ENCODE measurements around the gene SEL1L.

SEL1L gene

DNA sequence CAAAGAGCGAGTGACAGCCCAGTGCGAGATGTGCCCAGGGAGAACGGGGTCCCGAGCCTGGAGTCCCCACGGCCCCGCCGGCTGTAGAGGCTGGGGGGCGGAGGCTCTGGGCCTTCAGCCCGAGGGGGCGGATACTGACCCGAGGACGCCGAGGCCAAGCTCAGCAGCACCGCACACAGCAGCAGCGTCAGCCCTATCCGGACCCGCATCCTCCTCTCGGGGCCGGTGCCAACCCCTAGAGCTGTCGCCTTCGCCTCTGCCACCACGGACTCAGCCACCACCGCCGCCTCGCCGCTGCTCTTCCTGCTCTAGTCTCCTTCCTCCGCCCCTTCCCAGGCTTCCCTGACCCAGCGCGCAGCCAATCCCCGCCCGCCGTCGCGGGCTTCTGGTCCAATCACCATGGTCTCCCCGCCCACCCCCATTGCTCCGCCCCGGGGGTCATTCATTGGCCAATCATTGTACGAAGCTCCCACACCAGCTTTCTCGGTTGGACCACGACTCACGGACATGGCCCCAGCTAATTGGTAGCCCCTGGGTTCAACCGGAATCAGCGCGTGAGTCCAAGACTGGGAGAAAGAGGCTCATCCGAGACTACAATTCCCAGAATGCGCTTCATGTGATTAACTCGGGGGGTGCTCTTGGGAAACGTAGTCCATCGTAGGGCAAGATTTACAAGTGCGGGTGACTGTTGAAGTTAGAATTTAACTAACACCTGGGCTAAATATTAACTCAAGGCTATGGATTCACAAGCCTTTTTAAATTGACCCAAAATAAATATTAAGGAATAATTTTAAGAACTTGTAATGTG is at the start of gene SEL1L:
Gene SEL1L (minus strand): TSS at position 318 of the 808 bp plus-strand sequence. CDS start 109 bp downstream, at position 209.
- DNase-seq (ENCODE audit: extremely low read depth, low read depth): peak; percentile 99
- TF ChIP-seq, protein P1, sequence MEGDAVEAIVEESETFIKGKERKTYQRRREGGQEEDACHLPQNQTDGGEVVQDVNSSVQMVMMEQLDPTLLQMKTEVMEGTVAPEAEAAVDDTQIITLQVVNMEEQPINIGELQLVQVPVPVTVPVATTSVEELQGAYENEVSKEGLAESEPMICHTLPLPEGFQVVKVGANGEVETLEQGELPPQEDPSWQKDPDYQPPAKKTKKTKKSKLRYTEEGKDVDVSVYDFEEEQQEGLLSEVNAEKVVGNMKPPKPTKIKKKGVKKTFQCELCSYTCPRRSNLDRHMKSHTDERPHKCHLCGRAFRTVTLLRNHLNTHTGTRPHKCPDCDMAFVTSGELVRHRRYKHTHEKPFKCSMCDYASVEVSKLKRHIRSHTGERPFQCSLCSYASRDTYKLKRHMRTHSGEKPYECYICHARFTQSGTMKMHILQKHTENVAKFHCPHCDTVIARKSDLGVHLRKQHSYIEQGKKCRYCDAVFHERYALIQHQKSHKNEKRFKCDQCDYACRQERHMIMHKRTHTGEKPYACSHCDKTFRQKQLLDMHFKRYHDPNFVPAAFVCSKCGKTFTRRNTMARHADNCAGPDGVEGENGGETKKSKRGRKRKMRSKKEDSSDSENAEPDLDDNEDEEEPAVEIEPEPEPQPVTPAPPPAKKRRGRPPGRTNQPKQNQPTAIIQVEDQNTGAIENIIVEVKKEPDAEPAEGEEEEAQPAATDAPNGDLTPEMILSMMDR (IDR thresholded peaks at IDR 0.05; ENCODE audit: low read depth, low read length, missing control alignments): no peak

DNA sequence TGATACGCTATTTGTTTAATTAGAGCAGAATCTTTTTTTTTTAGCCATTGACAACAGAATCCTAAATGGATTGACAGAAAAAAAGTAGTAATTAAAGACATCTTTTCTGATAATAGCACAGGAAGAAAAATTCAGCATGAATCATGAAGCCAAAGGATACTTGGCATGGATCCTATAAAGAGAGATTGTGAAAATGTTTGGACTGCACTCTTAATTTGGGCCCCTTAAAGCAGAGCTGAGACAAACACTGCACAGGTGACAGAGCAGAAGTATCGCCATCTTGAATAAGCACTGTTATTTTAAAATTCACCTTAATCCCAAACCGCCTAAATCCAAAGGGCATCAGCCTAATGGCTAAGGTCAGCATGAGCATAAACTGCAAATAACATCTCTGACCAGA is 48.8 kb upstream of the SEL1L start:
- DNase-seq (ENCODE audit: extremely low read depth, low read depth): no peak
- H3K4me3 ChIP-seq (replicated peaks; ENCODE audit: low read depth, low read length): no peak overlapping the region
- TF ChIP-seq, protein P1 (IDR thresholded peaks at IDR 0.05; ENCODE audit: low read depth, low read length, missing control alignments): no peak

More for the DNA sequence above, at the start of gene SEL1L:
- H3K4me3 ChIP-seq (replicated peaks; ENCODE audit: low read depth, low read length): peak within 1 kb of the TSS; percentile 95

DNA sequence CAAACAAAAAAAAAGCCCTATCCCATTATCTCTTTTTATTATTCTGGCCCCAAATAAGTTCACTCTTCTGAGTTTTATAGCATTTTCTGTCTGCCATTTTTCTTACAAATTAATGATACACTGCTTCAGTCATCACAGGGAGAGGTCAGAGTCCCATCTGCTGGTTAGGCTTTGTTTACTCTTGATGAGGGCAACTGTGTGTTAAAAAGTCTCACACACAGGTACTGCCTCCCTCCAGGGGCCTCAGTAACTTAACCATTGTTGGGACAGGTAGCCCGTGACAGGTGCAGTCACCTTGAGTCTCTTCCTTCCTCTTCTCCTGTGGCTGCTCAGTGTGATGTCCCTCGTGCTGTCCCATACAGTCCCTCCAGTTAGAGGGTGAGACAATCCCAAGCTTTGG is 45.5 kb upstream of the SEL1L start:
- DNase-seq (ENCODE audit: extremely low read depth, low read depth): no peak
- no peak overlapping the region for H3K4me3 ChIP-seq (replicated peaks; ENCODE audit: low read depth, low read length)
- TF ChIP-seq, protein P1 (IDR thresholded peaks at IDR 0.05; ENCODE audit: low read depth, low read length, missing control alignments): no peak

DNA sequence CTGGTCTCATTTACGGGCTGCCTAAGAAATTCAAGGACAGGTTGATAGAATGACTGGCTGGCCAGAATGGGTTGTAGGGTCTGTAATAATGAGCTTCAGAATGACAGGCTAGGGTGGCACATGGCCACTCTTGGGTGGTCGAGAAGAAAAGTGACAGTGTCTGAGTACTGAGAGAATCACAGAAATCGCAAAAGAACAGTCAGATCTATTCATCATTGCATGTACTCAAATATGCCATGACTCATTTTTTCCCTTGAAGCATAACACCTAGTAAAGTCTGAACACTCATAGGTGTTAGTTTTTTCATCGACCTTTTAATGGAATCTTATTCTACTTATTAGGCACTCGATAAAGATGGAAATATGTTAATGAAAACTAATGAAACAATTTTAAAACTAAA is 37.8 kb upstream of the SEL1L start:
- TF ChIP-seq, protein P1 (IDR thresholded peaks at IDR 0.05; ENCODE audit: low read depth, low read length, missing control alignments): no peak
- DNase-seq (ENCODE audit: extremely low read depth, low read depth): no peak
- H3K4me3 ChIP-seq (replicated peaks; ENCODE audit: low read depth, low read length): no peak overlapping the region

DNA sequence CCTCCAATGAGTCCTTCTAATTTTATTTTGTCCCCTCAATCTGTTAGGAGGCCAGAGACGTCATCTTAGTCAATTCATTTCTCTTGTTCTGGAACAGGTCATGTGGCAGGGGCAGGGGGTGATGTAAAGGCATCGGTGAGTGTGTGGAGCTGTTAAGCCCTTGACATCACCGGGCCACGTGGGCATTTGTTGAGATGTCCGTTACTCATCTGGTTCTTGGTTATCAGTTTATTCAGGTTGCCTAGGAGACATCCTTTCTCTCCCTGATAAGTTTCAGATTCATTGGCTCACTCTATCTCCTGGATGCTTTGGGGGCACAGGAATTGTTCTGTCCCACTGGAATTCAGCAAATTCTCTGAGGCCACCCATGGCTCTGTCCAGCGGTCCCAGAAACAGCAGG is 33.6 kb upstream of the SEL1L start:
- no peak overlapping the region for H3K4me3 ChIP-seq (replicated peaks; ENCODE audit: low read depth, low read length)
- DNase-seq (ENCODE audit: extremely low read depth, low read depth): no peak
- TF ChIP-seq, protein P1 (IDR thresholded peaks at IDR 0.05; ENCODE audit: low read depth, low read length, missing control alignments): no peak

DNA sequence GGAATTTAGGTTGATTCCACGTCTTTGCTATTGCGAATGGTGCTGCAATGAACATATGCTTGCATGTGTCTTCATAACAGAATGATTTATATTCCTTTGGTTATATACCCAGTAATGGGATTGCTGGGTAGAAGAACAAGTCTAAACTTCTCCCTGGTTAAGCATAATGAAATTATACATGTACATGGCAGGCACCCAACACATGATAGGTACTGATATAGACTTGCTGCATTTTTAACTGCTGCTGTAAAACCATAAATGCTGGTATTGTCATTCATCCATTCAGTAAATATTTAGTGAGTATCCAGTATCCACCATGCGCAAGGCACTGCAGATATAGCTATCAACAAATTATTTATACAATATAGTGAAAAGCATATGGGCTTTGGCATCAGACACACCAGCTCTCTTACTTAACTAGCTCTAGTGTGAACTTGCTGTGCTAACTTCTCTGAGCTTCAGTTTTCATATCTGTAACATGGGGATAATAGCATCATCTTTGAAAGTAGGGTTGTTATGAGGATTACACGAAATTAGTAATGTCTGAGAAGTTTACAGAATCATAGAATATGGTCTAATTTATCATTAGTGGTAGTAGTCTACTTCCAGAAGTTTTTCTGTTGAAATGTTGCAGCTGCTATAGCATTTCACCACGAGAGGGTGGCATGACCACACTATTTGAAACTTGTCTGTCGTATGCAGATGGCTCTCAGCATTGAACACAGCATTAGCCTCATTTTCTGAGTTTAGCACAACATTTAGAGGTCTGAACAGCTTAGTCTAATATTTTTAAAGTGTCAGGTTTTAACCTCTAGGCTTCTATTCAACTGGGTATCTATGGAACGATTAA is 32.0 kb upstream of the SEL1L start:
- DNase-seq (ENCODE audit: extremely low read depth, low read depth): no peak
- H3K4me3 ChIP-seq (replicated peaks; ENCODE audit: low read depth, low read length): no peak overlapping the region
- TF ChIP-seq, protein P1 (IDR thresholded peaks at IDR 0.05; ENCODE audit: low read depth, low read length, missing control alignments): peak; percentile 35
